Effector memory CD8-positive, alpha-beta T cell (primary cell): ENCODE results near the gene PYDC1.

ENCODE experiments used
- ATAC-seq: fragments of 150-1000 bp; cut with Tn5 transposase; replicated peaks from 2 replicates; pipeline ENCODE4 v1.10.0; 2021; ENCODE audit warnings: mild to moderate bottlenecking, moderate library complexity
- DNase-seq, 3 experiments: peaks; one replicate each; pipeline ENCODE4 v3.0.0; 2021
- H3K27ac Mint-ChIP-seq, 2 donors: one replicate each; pipeline ENCODE4 v1.8.0; 2022; ENCODE audit warnings: mild to moderate bottlenecking in 2 of 2, mixed read lengths in 2 of 2, moderate library complexity in 2 of 2
- H3K27me3 Mint-ChIP-seq, 2 donors: one replicate each; pipeline ENCODE4 v1.8.0; 2022; ENCODE audit warnings: mixed read lengths in 2 of 2
- H3K36me3 Mint-ChIP-seq: one replicate; pipeline ENCODE4 v1.8.0; 2022; ENCODE audit warnings: mild to moderate bottlenecking, moderate library complexity, mixed read lengths; ENCODE audit not compliant: insufficient read depth
- H3K4me1 Mint-ChIP-seq, 2 donors: one replicate each; pipeline ENCODE4 v1.8.0; 2022; ENCODE audit warnings: low read depth in 2 of 2, mixed read lengths in 2 of 2
- H3K4me3 Mint-ChIP-seq, 2 donors: one replicate each; pipeline ENCODE4 v1.8.0; 2022; ENCODE audit warnings: mild to moderate bottlenecking in 2 of 2, mixed read lengths in 2 of 2, moderate library complexity in 2 of 2
- H3K9me3 Mint-ChIP-seq, 2 donors: one replicate each; pipeline ENCODE4 v1.8.0; 2022; ENCODE audit warnings: mixed read lengths in 2 of 2

PYDC1 gene

DNA sequence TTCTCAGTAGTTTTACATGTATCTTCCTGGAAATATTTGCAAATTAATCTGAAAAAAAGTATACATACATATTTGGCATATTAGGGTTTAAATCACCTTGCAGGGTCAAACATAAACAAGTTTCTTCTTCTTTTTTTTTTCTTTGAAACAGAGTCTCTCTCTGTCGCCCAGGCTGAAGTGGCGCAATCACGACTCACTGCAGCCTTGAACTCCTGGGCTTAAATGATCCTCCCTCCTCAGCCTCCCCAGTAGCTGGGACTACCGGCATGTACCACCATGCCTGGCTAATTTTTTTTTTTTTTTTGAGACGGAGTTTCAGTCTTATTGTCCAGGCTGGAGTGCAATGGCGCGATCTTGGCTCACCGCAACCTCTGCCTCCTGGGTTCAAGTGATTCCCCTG, 49.6 kb downstream of the PYDC1 start:
- Mint-ChIP-seq H3K36me3 (no peaks in the 10 kb centered on the region), H3K4me1 (no peaks in the 10 kb centered on the region), H3K4me3 (no peak overlapping the region), H3K27ac (no peak overlapping the region), H3K27me3 (no peaks in the 10 kb centered on the region), H3K9me3 (no peaks in the 10 kb centered on the region)
- no peak for ATAC-seq
- DNase-seq, result no peak
